Astrocyte (in vitro differentiated cells and primary cell): ENCODE results near the gene CPZ. TPM values are rescaled to one million over a fixed set of nuclear protein-coding genes. Genes with fewer than 3 reads are reported as not detected.

Experiments used
- DNase-seq: peaks from one replicate; pipeline ENCODE4 v3.0.0-alpha.2; 2010; ENCODE audit warnings: low read depth
- FAIRE-seq: peaks from 2 replicates; lab custom pipeline; 2011; peaks lifted over from hg19 to GRCh38; lab: Jason Lieb, UNC
- H2AFZ ChIP-seq: 2 replicates; pipeline ENCODE4 v1.6.0; 2012; ENCODE audit warnings: low read depth, low read length, inconsistent platforms
- H3K27ac ChIP-seq: 2 replicates; pipeline ENCODE4 v1.5.1; 2011; ENCODE audit warnings: low read depth, low read length, inconsistent platforms
- H3K27me3 ChIP-seq: 2 replicates; pipeline ENCODE4 v1.6.0; 2011; ENCODE audit warnings: low read length, inconsistent platforms; ENCODE audit not compliant: insufficient read depth
- H3K36me3 ChIP-seq: 2 replicates; pipeline ENCODE4 v1.5.1; 2011; ENCODE audit warnings: low read length, inconsistent platforms; ENCODE audit not compliant: insufficient read depth
- H3K4me1 ChIP-seq: 2 replicates; pipeline ENCODE4 v1.5.1; 2011; ENCODE audit warnings: low read length, inconsistent platforms; ENCODE audit not compliant: insufficient read depth
- H3K4me2 ChIP-seq: 2 replicates; pipeline ENCODE4 v1.6.0; 2012; ENCODE audit warnings: low read length, inconsistent platforms
- H3K4me3 ChIP-seq: 2 replicates; pipeline ENCODE4 v1.5.1; 2011; ENCODE audit warnings: low read depth, mild to moderate bottlenecking, low read length, inconsistent platforms; ENCODE audit not compliant: insufficient read depth
- H3K79me2 ChIP-seq: 2 replicates; pipeline ENCODE4 v1.6.0; 2012; ENCODE audit warnings: mild to moderate bottlenecking, low read length, inconsistent platforms; ENCODE audit not compliant: insufficient read depth
- H3K9ac ChIP-seq: 2 replicates; pipeline ENCODE4 v1.6.0; 2012; ENCODE audit warnings: mild to moderate bottlenecking, low read length, inconsistent platforms
- H3K9me3 ChIP-seq: 2 replicates; pipeline ENCODE4 v1.5.1; 2012; ENCODE audit warnings: low read depth, mild to moderate bottlenecking, low read length, inconsistent platforms; ENCODE audit not compliant: insufficient read depth
- H4K20me1 ChIP-seq: 2 replicates; pipeline ENCODE4 v1.6.0; 2012; ENCODE audit warnings: low read length, inconsistent platforms; ENCODE audit not compliant: insufficient read depth
- H3K27ac Mint-ChIP-seq: one replicate; pipeline ENCODE4 v1.8.0; 2021; ENCODE audit warnings: mild to moderate bottlenecking, mixed read lengths; ENCODE audit not compliant: unreplicated experiment
- H3K27me3 Mint-ChIP-seq: one replicate; pipeline ENCODE4 v1.8.0; 2021; ENCODE audit warnings: low read depth, mixed read lengths; ENCODE audit not compliant: unreplicated experiment
- H3K36me3 Mint-ChIP-seq: one replicate; pipeline ENCODE4 v1.8.0; 2021; ENCODE audit warnings: low read depth, mixed read lengths; ENCODE audit not compliant: unreplicated experiment
- H3K4me1 Mint-ChIP-seq: one replicate; pipeline ENCODE4 v1.8.0; 2021; ENCODE audit warnings: low read depth, mixed read lengths; ENCODE audit not compliant: unreplicated experiment
- H3K4me3 Mint-ChIP-seq: one replicate; pipeline ENCODE4 v1.8.0; 2021; ENCODE audit warnings: mild to moderate bottlenecking, moderate library complexity, mixed read lengths; ENCODE audit not compliant: unreplicated experiment
- H3K9me3 Mint-ChIP-seq: one replicate; pipeline ENCODE4 v1.8.0; 2021; ENCODE audit warnings: mild to moderate bottlenecking, mixed read lengths; ENCODE audit not compliant: unreplicated experiment
- CTCF ChIP-seq: IDR thresholded peaks from 2 replicates; pipeline ENCODE4 v1.5.1; 2011; ENCODE audit warnings: low read depth, mild to moderate bottlenecking, inconsistent platforms, low read length, moderate library complexity; ENCODE audit not compliant: insufficient read depth
- EZH2 ChIP-seq: IDR thresholded peaks from 2 replicates; pipeline ENCODE4 v1.6.1; 2012; ENCODE audit warnings: mild to moderate bottlenecking, low read length, inconsistent platforms; ENCODE audit not compliant: insufficient read depth
- total RNA-seq: library from RNA; stranded (reverse); gene quantifications from 2 replicates; pipeline ENCODE4 v1.2.1, GENCODE V29; 2021

The CPZ gene
- total RNA-seq, 1 donor from 2014 or later = 6.3 TPM

GRCh38 chr4:8591626-8592365, 769 bp upstream of the CPZ start:
- Mint-ChIP-seq H3K4me1 (no peaks in the 10 kb centered on the region), H3K9me3 (no peaks in the 10 kb centered on the region), H3K27ac (no peak overlapping the region), H3K4me3 (peak overlapping the region; percentile 23), H3K27me3 (peaks cover 67% of the 10 kb centered on the region), H3K36me3 (no peaks in the 10 kb centered on the region)
- Histone ChIP-seq H3K9ac (no peak overlapping the region), H3K4me2 (no peak overlapping the region), H3K4me3 (no peak overlapping the region), H3K4me1 (peaks cover 7% of the 10 kb centered on the region), H3K36me3 (no peaks in the 10 kb centered on the region), H3K27ac (no peak overlapping the region), H4K20me1 (peaks cover 6% of the 10 kb centered on the region), H3K9me3 (no peaks in the 10 kb centered on the region), H3K27me3 (peaks cover 42% of the 10 kb centered on the region), H2AFZ (no peak overlapping the region), H3K79me2 (no peaks in the 10 kb centered on the region)
- TF ChIP-seq CTCF (no peak), EZH2 (no peak)
- FAIRE-seq (no peak), DNase-seq (no peak)

- Mint-ChIP-seq H3K9me3 (no peaks in the 10 kb centered on the region), H3K4me3 (peak overlapping the region; percentile 20), H3K27me3 (peaks cover 64% of the 10 kb centered on the region), H3K4me1 (no peaks in the 10 kb centered on the region), H3K27ac (no peak overlapping the region), H3K36me3 (no peaks in the 10 kb centered on the region)
- Histone ChIP-seq H3K27ac (no peak overlapping the region), H3K9me3 (no peaks in the 10 kb centered on the region), H3K4me1 (peaks cover 7% of the 10 kb centered on the region), H4K20me1 (peaks cover 6% of the 10 kb centered on the region), H3K79me2 (no peaks in the 10 kb centered on the region), H3K4me2 (peak overlapping the region; percentile 76), H2AFZ (no peak overlapping the region), H3K36me3 (no peaks in the 10 kb centered on the region), H3K4me3 (no peak overlapping the region), H3K27me3 (peaks cover 35% of the 10 kb centered on the region), H3K9ac (peak overlapping the region; percentile 52)
- DNase-seq = no peak
- no peak for TF ChIP-seq EZH2
- TF ChIP-seq CTCF = no peak
- FAIRE-seq = no peak
These were observed 915 bp downstream of the CPZ start for GRCh38 chr4:8593264-8594096.
